B cell (primary cell): ENCODE results near the gene CYP1B1. TPM values are rescaled to one million over a fixed set of nuclear protein-coding genes. Genes with fewer than 3 reads are reported as not detected.
"Not testable (repeated sequence)": the region's sequence is repeated elsewhere in the genome, so short reads cannot be mapped to it uniquely, and the experiment has no call there.

Experiments
- ATAC-seq: fragments of 200-7000 bp; cut with Tn5 transposase; one replicate; pipeline ENCODE4 v1.10.0; 2021; ENCODE audit warnings: low read depth, mild to moderate bottlenecking, moderate number of reproducible peaks, moderate library complexity
- CTCF ChIA-PET: fragments of 350-600 bp; sonication (Branson Sonifier 250); formaldehyde crosslinking; loops from one replicate; lab custom pipeline; 2021; ENCODE audit warnings: antibody characterized with exemption, inconsistent platforms; lab: Charles Lee
- POLR2A ChIA-PET: fragments of 350-600 bp; sonication (Branson Sonifier 250); formaldehyde crosslinking; loops from one replicate; lab custom pipeline; 2021; ENCODE audit warnings: antibody characterized with exemption; lab: Charles Lee
- DNase-seq: peaks from one replicate; pipeline ENCODE4 v3.0.0; 2013
- H2AFZ ChIP-seq: 2 replicates; pipeline ENCODE4 v1.6.1; 2012; ENCODE audit warnings: mild to moderate bottlenecking, low read depth, low read length; ENCODE audit not compliant: insufficient read depth, poor library complexity, severe bottlenecking
- H3K27ac ChIP-seq, 2 donors: 1 replicate in 1 of 2; 2 replicates in 1 of 2; pipeline ENCODE4 v1.5.1; 2012 to 2013; ENCODE audit warnings: low read length in 2 of 2, mild to moderate bottlenecking in 2 of 2, moderate library complexity in 1 of 2
- H3K27me3 ChIP-seq, 4 experiments: fragments of 200-600 bp in 1 of 4; sonication (generic) in 1 of 4; replicated peaks in 1 of 4; 1 replicate in 2 of 4; 2 replicates in 2 of 4; pipeline versions ENCODE4 v1.6.1 to v1.7.0; 2013 to 2016; ENCODE audit warnings: low read length in 3 of 4, mild to moderate bottlenecking in 2 of 4, mixed read lengths in 1 of 4, moderate library complexity in 1 of 4; ENCODE audit not compliant: insufficient read depth in 4 of 4, control insufficient read depth in 3 of 4; ENCODE audit errors: control extremely low read depth in 1 of 4
- H3K36me3 ChIP-seq, 2 experiments: replicated peaks in 1 of 2; 1 replicate in 1 of 2; 2 replicates in 1 of 2; pipeline versions ENCODE4 v1.6.1 to v1.7.1; 2013; ENCODE audit warnings: low read length in 1 of 2; ENCODE audit not compliant: insufficient read depth in 2 of 2, control insufficient read depth in 1 of 2; ENCODE audit errors: control extremely low read depth in 1 of 2, extremely low read depth in 1 of 2
- H3K4me1 ChIP-seq, 2 donors: fragments of 200-600 bp in 1 of 2; sonication (generic) in 1 of 2; 1 replicate in 1 of 2; 2 replicates in 1 of 2; pipeline versions ENCODE4 v1.5.1 to v1.6.1; 2013 to 2017; ENCODE audit warnings: low read length in 2 of 2; ENCODE audit not compliant: control insufficient read depth in 2 of 2, insufficient read depth in 2 of 2
- H3K4me2 ChIP-seq: replicated peaks from 2 replicates; pipeline ENCODE3; 2012; ENCODE audit warnings: mild to moderate bottlenecking, low read depth, low read length; ENCODE audit not compliant: poor library complexity, severe bottlenecking
- H3K4me3 ChIP-seq, 5 experiments: fragments of 200-600 bp in 1 of 5; sonication (generic) in 1 of 5; 1 replicate in 3 of 5; 2 replicates in 2 of 5; pipeline versions ENCODE4 v1.5.1 to v1.7.0; 2011 to 2016; ENCODE audit warnings: low read length in 4 of 5, mild to moderate bottlenecking in 4 of 5, low read depth in 2 of 5, control low read depth in 1 of 5, moderate library complexity in 1 of 5; ENCODE audit not compliant: insufficient read depth in 1 of 5; ENCODE audit errors: control extremely low read depth in 1 of 5, extremely low read depth in 1 of 5
- H3K79me2 ChIP-seq: fragments of 200-600 bp; sonication (generic); one replicate; pipeline ENCODE4 v1.6.0; 2016; ENCODE audit warnings: low read length; ENCODE audit not compliant: control insufficient read depth, insufficient read depth
- H3K9ac ChIP-seq: fragments of 200-600 bp; sonication (generic); 2 replicates; pipeline ENCODE4 v1.6.1; 2017; ENCODE audit warnings: mild to moderate bottlenecking, low read length, moderate library complexity
- H3K9me3 ChIP-seq, 3 donors: one replicate each; pipeline versions ENCODE4 v1.6.1 to v1.7.1; 2013; ENCODE audit warnings: low read length in 2 of 3; ENCODE audit not compliant: control insufficient read depth in 2 of 3, insufficient read depth in 1 of 3; ENCODE audit errors: control extremely low read depth in 1 of 3
- H4K20me1 ChIP-seq: 2 replicates; pipeline ENCODE4 v1.6.0; 2012; ENCODE audit warnings: mild to moderate bottlenecking, low read length; ENCODE audit not compliant: insufficient read depth, control insufficient read depth, poor library complexity, severe bottlenecking
- H3K27ac Mint-ChIP-seq: one replicate; pipeline ENCODE4 v1.8.0; 2021; ENCODE audit warnings: mixed read lengths
- H3K27me3 Mint-ChIP-seq: one replicate; pipeline ENCODE4 v1.8.0; 2021; ENCODE audit warnings: mixed read lengths
- H3K4me1 Mint-ChIP-seq: one replicate; pipeline ENCODE4 v1.8.0; 2021; ENCODE audit warnings: mixed read lengths
- H3K4me3 Mint-ChIP-seq: one replicate; pipeline ENCODE4 v1.8.0; 2021; ENCODE audit warnings: mixed read lengths
- H3K9me3 Mint-ChIP-seq: one replicate; pipeline ENCODE4 v1.8.0; 2022; ENCODE audit warnings: mixed read lengths; ENCODE audit not compliant: insufficient read depth
- WGBS: methylation state at CpG from one replicate; pipeline ENCODE4 v1.1.5; 2013; ENCODE audit warnings: missing lambda C conversion rate; ENCODE audit not compliant: insufficient coverage; 5-methylcytosine and 5-hydroxymethylcytosine counted together
- intact Hi-C: fragments of 100-400 bp; cut with micrococcal nuclease; formaldehyde crosslinking; loops from one replicate; pipeline ENCODE4 v1.10.0; 2022
- polyA plus RNA-seq: library from polyadenylated mRNA; depleted of rRNA; stranded (reverse); fragments of >200 nt; gene quantifications from 2 replicates; pipeline ENCODE4 v1.2.3, GENCODE V29; 2012
- total RNA-seq, 2 donors: library from RNA; stranded (reverse); fragments of 120-200 nt in 1 of 2; gene quantifications; 1 replicate in 1 of 2; 2 replicates in 1 of 2; pipeline versions ENCODE4 v1.2.3 to v1.2.4, GENCODE V29; 2013 to 2022

CYP1B1 gene
- total and polyA plus RNA-seq, 2 donors (not counting 1 experiment from before 2014, with no cell fraction given) = 0.31 to 0.89 TPM

- H3K4me1 ChIP-seq, CTCF ChIA-PET: not testable (repeated sequence)
- H3K27me3 Mint-ChIP-seq = peaks cover 22% of the 10 kb centered on the region
Observed at GRCh38 chr2:38085998-38086698, 10.2 kb upstream of the CYP1B1 start.

DNA sequence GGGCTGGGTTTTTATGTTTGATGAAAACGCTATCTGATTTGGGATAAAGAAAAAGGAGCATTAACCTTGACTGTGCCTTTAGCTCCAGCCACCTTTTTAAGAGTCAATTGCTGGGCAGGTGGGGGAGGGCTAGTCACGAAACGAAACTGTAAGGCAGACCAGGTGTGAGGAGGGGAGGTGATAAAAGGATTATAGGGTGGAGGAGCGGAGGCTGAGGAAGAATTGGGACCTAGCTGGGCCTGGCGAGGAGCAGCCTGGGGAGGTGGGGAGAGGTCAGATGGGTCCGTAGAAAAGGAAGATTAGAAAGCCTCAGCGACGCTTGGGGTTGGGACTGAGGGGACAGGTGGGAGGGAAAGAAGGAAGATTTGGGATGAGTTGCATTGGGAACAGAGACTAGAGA is 8.6 kb upstream of the CYP1B1 start:
- not testable (repeated sequence) for H3K27ac ChIP-seq

More at GRCh38 chr2:38085998-38086698, 10.2 kb upstream of the CYP1B1 start:
- H3K27ac ChIP-seq, H3K4me3 Mint-ChIP-seq, H2AFZ ChIP-seq, H3K36me3 ChIP-seq, H3K9me3 ChIP-seq, ATAC-seq, H3K9ac ChIP-seq, POLR2A ChIA-PET, H3K4me3 ChIP-seq, H3K4me1 Mint-ChIP-seq, intact Hi-C loops, H3K27me3 ChIP-seq, H3K9me3 Mint-ChIP-seq, DNase-seq, H3K27ac Mint-ChIP-seq, H4K20me1 ChIP-seq, H3K4me2 ChIP-seq, H3K79me2 ChIP-seq: not testable (repeated sequence)
- WGBS = 98% methylated on average over 6 of the region's 10 CpGs

DNA sequence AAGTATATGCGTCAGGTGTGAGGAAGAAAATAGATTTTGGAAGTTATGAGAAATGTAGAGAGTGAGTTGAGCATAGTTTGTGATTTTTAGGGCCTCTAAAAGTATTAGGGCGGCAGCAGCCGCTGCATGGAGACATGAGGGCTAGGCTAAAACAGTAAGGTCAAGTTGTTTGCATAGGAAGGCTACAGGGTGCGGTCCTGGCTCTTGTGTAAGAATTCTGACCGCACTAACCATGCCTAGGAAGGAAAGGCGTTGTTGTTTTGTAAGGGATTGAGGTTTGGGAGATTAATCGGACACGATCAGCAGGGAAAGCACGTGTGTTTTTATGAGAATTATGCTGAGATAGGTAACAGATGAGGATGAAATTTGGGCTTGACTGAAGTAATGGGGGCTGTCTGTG is 6.8 kb upstream of the CYP1B1 start:
- H3K9ac ChIP-seq, H3K4me3 Mint-ChIP-seq, intact Hi-C loops, H3K9me3 ChIP-seq, H3K4me1 ChIP-seq, DNase-seq, H2AFZ ChIP-seq, H3K36me3 ChIP-seq, CTCF ChIA-PET, H4K20me1 ChIP-seq, H3K9me3 Mint-ChIP-seq, H3K27ac ChIP-seq, H3K4me1 Mint-ChIP-seq, H3K4me2 ChIP-seq, ATAC-seq, H3K79me2 ChIP-seq, H3K4me3 ChIP-seq, H3K27ac Mint-ChIP-seq, POLR2A ChIA-PET: not testable (repeated sequence)
- WGBS = 98% methylated on average over 5 of the region's 9 CpGs
- peaks cover 0 to 23% (median 13%) of the 10 kb centered on the region in 4 experiments for H3K27me3 ChIP-seq
- H3K27me3 Mint-ChIP-seq = peaks cover 45% of the 10 kb centered on the region

More for the DNA sequence above, 8.6 kb upstream of the CYP1B1 start:
- H3K9me3 Mint-ChIP-seq, H3K27ac Mint-ChIP-seq, H3K9me3 ChIP-seq, intact Hi-C loops, H3K36me3 ChIP-seq, DNase-seq, H3K4me1 ChIP-seq, H3K4me1 Mint-ChIP-seq, H2AFZ ChIP-seq, ATAC-seq, H3K4me2 ChIP-seq, H3K9ac ChIP-seq, H3K79me2 ChIP-seq, H3K4me3 ChIP-seq, H3K4me3 Mint-ChIP-seq, CTCF ChIA-PET, H4K20me1 ChIP-seq, POLR2A ChIA-PET: not testable (repeated sequence)
- H3K27me3 ChIP-seq = peaks cover 0 to 11% (median 2%) of the 10 kb centered on the region in 4 experiments
- peaks cover 31% of the 10 kb centered on the region for H3K27me3 Mint-ChIP-seq
- 92% methylated on average over 5 of the region's 8 CpGs for WGBS
